Mucosa of descending colon (tissue), 3 donors: Measurements from ENCODE around the gene EXOC2. TPM values are rescaled to one million over a fixed set of nuclear protein-coding genes. Genes with fewer than 3 reads are reported as not detected.

Experiments
- ATAC-seq: fragments of 200-7000 bp; cut with Tn5 transposase; one replicate; pipeline ENCODE4 v1.9.1; 2020; ENCODE audit warnings: mild to moderate bottlenecking, moderate library complexity
- DNase-seq, 3 donors: peaks; one replicate each; pipeline ENCODE4 v3.0.0-alpha.2; 2020
- H3K36me3 ChIP-seq: fragments of 200-600 bp; one replicate; pipeline ENCODE4 v1.8.0; 2021; ENCODE audit warnings: low read depth, mild to moderate bottlenecking
- H3K4me1 ChIP-seq: fragments of 200-600 bp; one replicate; pipeline ENCODE4 v1.8.0; 2021; ENCODE audit warnings: low read depth, mild to moderate bottlenecking
- H3K4me3 ChIP-seq: fragments of 200-600 bp; one replicate; pipeline ENCODE4 v1.8.0; 2021; ENCODE audit warnings: mild to moderate bottlenecking
- H3K9me3 ChIP-seq: fragments of 200-600 bp; one replicate; pipeline ENCODE4 v1.8.0; 2021; ENCODE audit warnings: mild to moderate bottlenecking
- intact Hi-C, 2 donors: fragments of 100-400 bp; cut with DNase I in 1 of 2; cut with micrococcal nuclease in 1 of 2; formaldehyde crosslinking; loops; one replicate each; pipeline versions ENCODE4 v1.11.0 to v1.11.1; 2022; cut with DNase I, micrococcal nuclease
- total RNA-seq, 3 donors: library from RNA; stranded (reverse); fragmentation: NEBNext Ultra II Directional in 2 of 3; extraction: Animal tissue kit (Norgen Biotek cat#: 25700) in 2 of 3; gene quantifications; one replicate each; pipeline versions ENCODE4 v1.2.1 to v1.2.4, GENCODE V29; 2021 to 2023
- TF ChIP-seq, protein P1 (sequence below): fragments of 200-600 bp; IDR thresholded peaks from one replicate; pipeline ENCODE4 v1.8.0; 2022; ENCODE audit warnings: antibody characterized with exemption, mild to moderate bottlenecking
- donor health status: DM: no; HTN: no; CAD: no; lungs with moderate emphysema.
- donor health status: DM: no; HTN: no; CAD: no.
- donor health status: DM: no; HTN: yes; CAD: no.

EXOC2 gene
- total RNA-seq, 3 donors from 2014 or later = 13.1 to 20.9 (median 17.3) TPM

DNA sequence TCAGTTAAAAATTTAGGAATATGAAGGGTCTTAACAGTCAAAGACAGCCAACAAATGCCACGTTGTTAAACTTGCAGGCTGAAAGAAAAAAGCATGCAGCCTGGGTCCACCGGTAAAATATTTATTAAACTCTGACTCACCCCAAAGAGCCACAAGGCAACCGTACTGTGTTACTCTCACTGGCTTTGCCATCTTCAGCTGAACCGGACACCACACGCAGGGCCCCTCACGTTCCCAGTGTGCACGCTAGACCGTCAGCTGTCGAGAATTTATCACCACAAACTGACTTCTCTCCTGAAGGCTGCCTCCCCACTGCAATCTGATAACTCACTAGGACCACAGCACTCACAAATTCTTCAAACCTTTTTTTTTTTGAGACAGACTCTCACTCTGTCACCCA lies 66.7 kb downstream of the EXOC2 start:
- TF ChIP-seq, protein P1, sequence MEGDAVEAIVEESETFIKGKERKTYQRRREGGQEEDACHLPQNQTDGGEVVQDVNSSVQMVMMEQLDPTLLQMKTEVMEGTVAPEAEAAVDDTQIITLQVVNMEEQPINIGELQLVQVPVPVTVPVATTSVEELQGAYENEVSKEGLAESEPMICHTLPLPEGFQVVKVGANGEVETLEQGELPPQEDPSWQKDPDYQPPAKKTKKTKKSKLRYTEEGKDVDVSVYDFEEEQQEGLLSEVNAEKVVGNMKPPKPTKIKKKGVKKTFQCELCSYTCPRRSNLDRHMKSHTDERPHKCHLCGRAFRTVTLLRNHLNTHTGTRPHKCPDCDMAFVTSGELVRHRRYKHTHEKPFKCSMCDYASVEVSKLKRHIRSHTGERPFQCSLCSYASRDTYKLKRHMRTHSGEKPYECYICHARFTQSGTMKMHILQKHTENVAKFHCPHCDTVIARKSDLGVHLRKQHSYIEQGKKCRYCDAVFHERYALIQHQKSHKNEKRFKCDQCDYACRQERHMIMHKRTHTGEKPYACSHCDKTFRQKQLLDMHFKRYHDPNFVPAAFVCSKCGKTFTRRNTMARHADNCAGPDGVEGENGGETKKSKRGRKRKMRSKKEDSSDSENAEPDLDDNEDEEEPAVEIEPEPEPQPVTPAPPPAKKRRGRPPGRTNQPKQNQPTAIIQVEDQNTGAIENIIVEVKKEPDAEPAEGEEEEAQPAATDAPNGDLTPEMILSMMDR = no peak
- H3K9me3 ChIP-seq = no peaks in the 10 kb centered on the region
- intact Hi-C loops = no loop called here
- peaks cover 2% of the 10 kb centered on the region for H3K4me1 ChIP-seq
- no peaks in the 10 kb centered on the region for H3K36me3 ChIP-seq
- DNase-seq (no peak), ATAC-seq (no peak)
- no peak overlapping the region for H3K4me3 ChIP-seq

DNA sequence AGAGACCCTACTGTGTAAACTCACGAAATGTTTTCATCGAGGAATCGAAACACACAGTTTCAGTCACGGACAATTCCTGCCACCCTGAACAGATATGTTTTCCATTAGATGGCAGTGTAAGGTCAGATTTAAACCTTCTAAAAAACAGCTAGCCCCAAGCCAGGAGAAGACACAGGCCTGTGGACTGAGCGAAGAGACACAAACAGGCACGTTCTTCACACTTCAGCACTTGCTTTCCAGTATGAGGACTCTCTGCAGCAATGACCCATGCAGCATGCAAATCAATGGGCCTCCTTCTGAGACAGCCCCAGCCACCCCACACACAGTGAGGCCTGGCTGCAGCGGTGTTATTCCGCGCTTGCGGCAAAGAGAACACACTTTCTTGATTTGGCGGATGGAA lies 68.0 kb downstream of the EXOC2 start:
- peaks cover 2% of the 10 kb centered on the region for H3K4me1 ChIP-seq
- H3K4me3 ChIP-seq = no peak overlapping the region
- peak; percentile 42 for ATAC-seq
- H3K36me3 ChIP-seq = no peaks in the 10 kb centered on the region
- intact Hi-C loops = no loop called here
- H3K9me3 ChIP-seq = no peaks in the 10 kb centered on the region
- TF ChIP-seq, protein P1 = no peak
- DNase-seq = no peak

DNA sequence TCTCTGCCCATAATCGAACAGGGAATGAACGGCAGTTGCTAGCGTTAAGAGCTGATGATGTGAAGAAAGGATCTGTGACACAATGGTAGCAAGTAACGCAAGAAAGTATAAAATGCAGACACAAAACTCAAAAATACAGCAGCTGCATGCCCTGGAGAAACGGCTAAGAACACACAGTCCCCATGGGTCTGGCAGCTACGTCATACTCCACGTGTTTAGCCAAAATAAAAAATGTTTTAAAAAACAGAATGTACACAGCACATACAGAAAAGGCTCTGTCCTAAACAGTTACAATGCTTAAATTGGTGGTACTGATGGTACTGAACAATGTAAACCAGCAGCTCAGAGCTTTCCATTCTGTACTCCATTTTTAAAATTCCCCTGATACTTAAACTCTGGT lies 70.5 kb downstream of the EXOC2 start:
- ATAC-seq = no peak
- peaks cover 2% of the 10 kb centered on the region for H3K4me1 ChIP-seq
- no peak overlapping the region for H3K4me3 ChIP-seq
- H3K9me3 ChIP-seq = no peaks in the 10 kb centered on the region
- H3K36me3 ChIP-seq = no peaks in the 10 kb centered on the region
- no peak for DNase-seq
- intact Hi-C loops = no loop called here
- TF ChIP-seq, protein P1 = no peak

DNA sequence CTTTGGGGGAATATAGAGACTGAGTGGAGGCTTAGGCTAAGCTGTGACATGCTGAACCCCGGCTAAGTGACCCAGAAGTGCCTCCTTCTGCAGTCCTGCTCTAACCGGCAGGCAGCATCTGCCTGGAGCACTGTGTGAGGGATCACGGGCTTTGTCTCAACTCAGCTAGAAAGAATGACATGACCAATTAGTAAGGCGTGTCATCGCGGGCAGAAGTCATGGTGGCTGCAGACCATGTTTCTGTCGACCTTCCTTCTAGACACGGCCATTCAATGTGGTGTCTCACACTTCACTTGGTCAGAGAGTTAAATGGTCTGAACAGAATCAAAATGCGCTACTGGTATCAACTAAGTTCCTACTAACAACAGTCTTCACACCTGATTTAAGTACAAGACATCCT lies 71.0 kb downstream of the EXOC2 start:
- DNase-seq (no peak), ATAC-seq (no peak)
- TF ChIP-seq, protein P1 = no peak
- intact Hi-C loops = no loop called here
- peaks cover 2% of the 10 kb centered on the region for H3K4me1 ChIP-seq
- H3K36me3 ChIP-seq = no peaks in the 10 kb centered on the region
- H3K9me3 ChIP-seq = no peaks in the 10 kb centered on the region
- H3K4me3 ChIP-seq = no peak overlapping the region

DNA sequence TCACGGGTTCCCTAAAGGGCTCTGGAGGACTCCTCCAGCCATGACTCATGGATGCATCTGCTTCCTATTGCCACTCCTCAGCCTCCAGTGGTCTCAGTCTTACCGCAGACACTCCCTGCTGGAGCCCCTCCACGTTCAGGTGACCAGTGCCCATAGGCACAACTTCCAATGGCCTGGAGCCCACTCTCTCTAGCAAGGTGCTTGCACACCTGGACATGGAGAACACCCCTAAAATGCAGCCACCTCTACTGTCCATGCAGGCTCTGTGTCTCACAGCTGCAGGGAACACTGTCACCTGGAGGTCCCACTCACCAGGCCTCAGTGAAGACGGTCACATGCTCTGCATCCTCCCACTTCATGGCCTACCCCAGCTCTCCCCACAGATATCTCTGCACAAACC lies 72.0 kb downstream of the EXOC2 start:
- intact Hi-C loops = no loop called here
- Histone ChIP-seq H3K4me1 (peaks cover 2% of the 10 kb centered on the region), H3K36me3 (no peaks in the 10 kb centered on the region), H3K4me3 (no peak overlapping the region), H3K9me3 (no peaks in the 10 kb centered on the region)
- TF ChIP-seq, protein P1 = no peak
- ATAC-seq = no peak
- DNase-seq = no peak

DNA sequence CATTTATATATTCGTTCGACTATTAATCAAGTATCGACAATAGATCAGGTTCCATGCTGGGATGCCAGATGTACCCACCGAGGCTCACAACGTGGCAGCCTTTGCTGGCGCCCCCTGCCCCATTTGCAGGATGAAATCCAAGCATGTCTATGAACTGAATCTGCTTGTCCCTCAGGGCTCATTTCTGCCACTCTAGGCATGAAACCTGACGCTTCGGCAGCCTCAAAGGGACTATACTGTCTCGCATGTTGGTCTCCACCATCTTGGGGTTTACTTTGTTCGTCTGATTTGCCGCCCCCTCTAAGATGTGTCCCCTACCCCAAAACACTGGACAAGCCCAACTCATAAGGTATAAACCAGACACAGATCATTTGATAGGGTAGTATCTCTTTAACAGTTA lies 72.8 kb downstream of the EXOC2 start:
- intact Hi-C loops = no loop called here
- H3K36me3 ChIP-seq = no peaks in the 10 kb centered on the region
- no peaks in the 10 kb centered on the region for H3K4me1 ChIP-seq
- no peak for DNase-seq
- TF ChIP-seq, protein P1 = no peak
- no peak overlapping the region for H3K4me3 ChIP-seq
- no peak for ATAC-seq
- H3K9me3 ChIP-seq = no peaks in the 10 kb centered on the region
